GM21825 (cell line): ENCODE data around the gene PIEZO1.

Experiments
- ATAC-seq: cut with Tn5 transposase; IDR thresholded peaks from one replicate; pipeline ENCODE4 v1.9.1; 2021; ENCODE audit warnings: mild to moderate bottlenecking, moderate library complexity; ENCODE audit not compliant: unreplicated experiment

PIEZO1 gene

DNA sequence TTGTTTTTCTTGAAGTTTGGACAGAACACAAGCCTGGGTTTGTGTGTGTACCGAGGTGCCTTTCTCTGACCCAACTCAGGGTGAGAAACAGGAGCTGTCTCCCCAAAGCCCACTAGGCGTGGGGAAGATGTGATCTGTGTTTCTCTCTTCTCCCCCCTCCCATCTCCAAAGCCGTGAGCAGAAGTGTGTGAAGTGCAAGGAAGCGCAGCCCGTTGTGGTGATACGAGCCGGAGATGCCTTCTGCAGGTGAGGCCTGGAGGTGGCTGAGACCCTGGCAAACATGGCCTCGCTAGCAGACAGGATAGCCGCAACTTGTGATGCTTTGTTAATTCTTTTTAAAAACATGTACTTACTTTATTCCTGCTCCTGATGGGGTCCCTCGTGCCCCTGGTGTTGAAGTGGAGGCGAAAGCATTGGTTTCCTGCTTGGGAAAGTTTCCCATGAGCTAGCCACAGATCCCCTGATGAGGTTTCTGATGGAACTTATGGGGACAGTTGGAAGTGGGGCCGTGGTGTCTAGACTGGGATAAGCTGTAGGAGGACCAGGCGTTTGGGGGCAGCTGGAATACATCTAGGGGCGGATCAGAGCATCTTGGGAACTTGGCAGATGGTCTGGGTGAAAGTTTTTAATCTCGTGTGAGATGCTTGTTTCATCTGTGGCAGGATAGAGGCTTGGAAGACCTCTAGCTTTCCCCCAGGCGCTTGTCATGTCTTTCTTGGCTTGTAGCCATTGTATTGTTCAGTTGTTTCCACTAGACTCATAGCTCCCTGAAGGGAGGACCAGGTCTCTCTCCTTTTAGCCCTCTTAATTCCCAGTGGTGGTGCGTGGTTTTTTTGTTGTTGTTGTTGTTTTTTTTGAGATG, 77.8 kb downstream of the PIEZO1 start:
- ATAC-seq: no peak

DNA sequence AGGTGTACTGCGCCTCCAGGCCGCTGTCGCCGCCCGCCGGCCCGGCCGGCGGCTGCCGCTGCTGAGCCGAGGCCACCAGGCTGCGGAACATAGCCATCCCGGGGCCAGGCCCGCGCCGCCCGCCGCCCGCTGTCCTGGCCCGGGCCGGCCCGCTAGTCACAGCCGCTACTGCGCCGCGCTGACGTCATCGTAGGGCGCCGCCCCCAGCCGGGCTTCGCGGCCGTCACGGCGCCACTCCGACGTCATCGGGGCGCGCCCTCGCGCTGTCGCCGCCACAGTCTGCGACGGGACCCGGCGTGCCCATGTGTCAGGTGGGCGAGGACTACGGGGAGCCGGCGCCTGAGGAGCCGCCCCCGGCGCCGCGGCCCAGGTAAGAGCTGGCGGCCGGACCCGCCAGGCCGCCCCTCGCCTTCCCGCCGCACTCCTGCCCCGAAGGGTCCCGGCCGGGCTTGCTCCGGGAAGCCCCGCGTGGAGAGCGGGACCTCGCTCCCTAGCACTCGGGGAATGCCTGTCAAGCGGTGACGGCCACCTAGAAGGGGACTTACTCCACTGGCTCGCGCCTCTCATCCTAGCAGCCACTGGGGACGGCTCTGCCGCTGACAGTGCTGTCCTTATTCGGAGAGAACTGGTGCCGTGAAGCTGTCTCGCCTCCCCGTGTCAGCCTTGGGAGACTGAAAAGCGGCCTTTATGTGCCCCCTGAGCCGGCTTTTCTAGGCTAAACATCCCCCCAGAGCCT, 78.6 kb downstream of the PIEZO1 start, which contains the start of the genes CTU2 and RNF166:
TSS of gene CTU2 (plus strand) at position 275 of the 736 bp plus-strand sequence. CDS start at position 303, 28 bp downstream.
TSS of gene RNF166 (minus strand) at position 180 of the 736 bp plus-strand sequence. CDS start at position 97, 83 bp downstream.
- peak; percentile 43 for ATAC-seq

DNA sequence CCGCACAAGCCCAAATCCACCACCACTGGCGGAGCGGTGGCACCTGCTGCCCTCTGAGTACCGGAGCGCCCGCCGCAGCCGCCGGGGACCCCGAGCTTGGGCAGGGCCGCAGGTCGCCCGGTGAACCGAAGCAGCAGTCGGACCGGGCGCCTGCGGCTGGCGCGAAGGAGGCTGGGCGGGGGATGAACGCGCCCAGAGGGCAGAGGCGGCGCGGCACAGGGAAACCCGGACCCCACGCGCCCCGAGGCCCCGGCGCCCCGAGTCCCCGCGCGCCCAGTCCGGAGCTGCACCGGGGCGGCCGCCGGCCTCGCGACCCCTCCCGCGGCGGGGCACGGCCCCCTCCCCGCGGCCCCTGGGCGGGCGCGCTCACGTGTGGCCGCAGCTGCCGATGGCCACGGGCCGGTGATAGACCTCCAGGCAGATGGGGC, 79.2 kb downstream of the PIEZO1 start:
- ATAC-seq: peak; percentile 5

DNA sequence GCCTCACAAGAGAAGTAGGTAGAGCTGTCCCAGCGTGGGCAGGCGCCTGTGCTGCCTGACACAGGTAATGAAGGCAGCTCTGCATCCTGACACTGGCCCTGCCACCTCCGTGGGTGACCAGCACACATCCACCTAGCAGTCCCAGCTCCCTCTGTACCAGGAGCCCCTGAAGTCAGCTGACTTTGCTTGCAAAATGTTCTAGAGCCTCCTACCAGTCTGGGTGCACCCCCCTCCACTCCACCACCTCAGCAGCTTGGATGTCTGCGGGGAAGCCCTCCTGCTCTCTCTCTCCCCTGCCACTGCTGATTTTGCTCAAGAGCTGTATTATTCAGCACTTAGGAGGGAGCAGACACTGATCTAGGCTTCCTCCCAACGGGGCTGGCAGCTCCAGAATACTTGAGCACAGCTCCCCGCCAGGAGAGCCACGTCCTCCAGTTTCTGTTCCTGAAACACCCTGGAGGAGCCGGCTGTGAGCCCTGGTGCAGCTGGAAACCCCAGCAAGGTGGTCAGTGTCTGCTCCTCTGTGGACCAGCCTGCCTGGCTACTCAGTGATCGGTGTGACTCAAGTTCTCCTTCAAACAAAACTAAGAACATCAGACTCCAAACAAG, 79.8 kb downstream of the PIEZO1 start:
- no peak for ATAC-seq

DNA sequence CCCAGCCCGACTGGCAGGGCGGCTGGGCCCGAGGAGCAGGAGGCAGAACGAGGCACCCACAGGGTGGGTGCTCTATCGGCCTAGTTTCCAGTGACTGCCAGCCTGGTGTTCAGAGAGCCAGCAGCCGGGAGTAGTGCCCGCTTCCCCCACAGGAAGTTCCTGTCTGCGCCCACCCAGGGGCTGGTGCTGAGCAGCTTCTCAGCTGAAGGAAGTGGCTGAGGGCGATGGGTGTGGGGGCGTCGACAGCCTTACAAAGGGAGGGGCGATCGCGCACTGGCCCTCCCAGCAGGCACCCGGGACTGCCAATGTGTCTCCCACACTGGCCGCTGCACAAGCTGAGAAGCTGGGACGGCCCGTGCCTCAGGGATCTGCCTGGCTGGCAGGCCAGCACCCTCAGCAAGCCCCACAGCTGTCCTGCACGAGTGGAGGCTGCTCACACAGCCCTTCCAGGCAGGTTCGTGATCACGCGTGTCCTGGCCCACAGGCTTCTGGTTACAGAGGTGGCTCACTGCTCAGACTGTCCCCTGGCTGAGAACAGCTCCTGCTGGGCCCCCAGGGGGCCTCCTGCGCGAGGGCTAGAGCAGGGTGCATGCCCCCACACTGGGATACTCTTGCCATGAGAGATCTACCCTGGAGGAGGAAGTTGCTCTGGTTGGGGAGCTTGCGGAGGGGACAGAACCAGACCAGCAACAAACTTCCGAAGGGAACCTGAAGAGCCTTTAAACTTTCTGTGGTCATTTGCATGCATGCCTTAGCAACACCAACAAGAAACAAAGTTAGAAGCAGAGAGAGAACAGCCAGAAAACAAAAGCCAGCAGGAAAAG, 81.3 kb downstream of the PIEZO1 start:
- ATAC-seq: no peak

DNA sequence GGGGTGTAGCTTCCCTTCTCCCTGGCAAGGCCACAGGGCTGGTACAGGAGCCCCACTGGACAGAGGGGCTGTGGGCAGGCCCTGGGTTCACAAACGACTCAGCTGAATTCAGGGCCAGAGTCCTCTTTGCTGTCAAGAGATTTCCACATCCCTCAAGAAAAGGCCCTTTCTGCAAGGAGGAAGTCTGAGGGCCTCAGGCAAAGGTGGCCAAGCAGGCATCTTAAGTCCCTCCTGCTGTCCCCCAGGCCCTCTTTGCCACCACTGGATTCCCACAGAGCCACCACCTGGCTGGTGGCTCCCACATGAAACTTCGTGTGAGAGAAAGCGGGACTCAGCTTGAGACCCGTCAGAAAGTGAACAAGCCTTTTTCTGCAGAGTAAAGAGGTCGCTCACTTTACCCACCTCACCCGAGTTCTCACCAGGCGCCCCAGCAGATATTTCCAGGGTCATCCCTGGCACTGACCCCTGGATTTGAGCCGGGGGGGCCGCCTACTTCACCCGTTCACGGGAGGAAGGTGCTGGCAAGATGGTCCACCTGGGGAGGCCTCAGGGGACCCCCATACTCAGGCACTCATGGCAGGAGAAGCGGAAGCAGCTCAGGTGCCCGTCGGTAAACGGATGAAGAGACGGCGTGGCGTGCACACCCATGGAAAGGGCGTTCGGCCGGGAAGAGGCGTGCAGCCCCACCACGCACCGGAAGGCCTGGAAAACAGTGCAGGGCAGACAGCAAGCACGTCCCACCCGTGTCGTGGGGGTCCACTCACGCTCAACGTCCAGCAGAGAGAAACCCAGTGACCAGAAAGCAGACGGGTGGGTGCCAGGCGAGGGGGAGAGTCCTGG, 82.4 kb downstream of the PIEZO1 start:
- no peak for ATAC-seq

DNA sequence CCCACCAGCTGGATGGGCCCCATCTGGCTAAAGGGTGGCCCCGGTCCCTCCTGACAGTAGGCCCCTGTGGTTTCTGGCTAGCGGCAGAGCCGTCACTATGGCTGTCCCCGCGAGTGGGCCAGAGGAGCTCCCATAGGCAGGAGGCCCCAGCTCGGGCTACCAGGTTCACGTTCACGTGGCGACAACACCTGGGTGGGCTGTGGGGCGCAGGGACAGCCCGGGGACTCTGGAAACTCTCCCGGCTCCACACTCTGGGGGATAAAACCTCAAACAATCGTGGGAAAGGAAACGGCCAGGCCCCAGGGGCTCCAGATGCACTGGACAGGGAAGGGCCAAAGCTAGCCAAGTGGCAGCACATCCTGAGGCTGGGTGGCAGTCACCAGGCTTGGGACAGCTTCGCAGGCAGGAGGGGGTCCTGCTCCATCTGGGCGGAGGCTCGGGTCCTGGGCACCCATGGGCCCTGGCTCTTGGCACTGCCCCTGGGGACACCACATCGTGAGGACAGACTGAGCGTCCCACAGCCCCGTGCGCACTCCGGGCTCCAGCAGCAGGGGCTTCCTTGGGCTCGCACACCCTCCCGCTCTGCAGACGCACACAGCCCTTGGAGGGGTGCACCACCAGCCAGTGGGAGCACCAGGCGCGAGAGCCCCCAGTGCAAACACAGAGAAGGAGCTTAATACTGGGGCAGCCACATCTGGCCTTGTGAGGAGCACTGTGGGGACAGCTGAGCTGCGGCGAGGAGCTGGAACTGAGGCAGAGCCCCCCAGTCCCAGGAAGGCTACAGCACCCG, 83.2 kb downstream of the PIEZO1 start:
- no peak for ATAC-seq

DNA sequence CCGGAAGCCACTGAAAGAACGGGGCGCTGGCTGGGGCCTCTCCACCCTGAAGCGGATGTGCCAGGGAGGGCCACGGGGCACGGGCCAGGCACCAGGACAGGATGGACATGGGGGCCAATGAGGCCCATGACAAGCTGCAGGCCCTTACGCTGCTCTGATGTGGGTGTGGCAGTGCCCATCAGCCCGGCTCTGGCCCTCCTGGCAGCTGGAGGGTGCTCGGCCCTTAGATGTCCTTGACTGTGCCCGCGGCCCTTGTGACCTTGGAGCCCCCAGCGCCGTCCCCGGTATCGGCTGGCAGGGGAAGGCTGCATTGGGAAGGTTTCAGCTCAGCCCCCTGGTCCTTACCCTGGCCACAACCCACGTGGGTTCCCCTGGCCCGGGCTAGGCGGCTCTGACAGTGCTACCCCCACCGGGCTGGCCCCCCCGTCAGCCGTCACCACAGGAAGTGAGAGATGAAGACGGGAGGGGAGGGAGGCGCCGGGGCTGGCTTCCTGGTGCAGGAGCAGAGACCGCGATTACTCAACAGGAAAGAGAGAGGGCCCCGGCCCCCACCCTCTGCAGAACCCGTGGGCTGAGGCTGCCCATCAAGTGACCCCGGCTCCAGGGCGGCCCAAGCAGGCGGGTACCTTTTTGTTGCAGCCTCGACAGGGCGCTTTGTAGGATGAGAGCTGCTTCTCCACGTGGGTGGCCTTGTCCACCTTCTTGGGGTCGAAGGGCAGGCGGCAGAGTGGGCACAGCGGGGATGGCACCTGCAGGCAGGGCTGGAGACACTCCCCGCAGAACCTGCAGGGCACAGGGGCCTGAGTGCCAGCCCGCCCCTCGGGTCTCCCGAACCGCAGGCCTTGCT, 84.2 kb downstream of the PIEZO1 start:
- peak; percentile 50 for ATAC-seq

DNA sequence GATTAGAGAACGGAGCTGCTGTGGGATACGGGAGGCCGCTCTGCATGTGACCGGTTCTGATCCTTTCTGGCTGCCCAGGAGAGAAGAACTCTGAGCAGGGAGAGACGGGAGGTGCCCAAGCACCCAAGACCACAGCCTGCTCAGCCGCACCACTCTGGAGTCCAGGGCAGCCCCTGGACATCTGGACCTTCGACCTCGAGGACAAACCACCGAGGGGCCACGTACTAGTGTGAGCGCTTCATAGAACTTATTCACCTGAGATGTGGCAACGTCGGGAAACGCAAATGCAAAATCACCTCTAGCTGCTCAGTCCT, 84.7 kb downstream of the PIEZO1 start:
- ATAC-seq: no peak

DNA sequence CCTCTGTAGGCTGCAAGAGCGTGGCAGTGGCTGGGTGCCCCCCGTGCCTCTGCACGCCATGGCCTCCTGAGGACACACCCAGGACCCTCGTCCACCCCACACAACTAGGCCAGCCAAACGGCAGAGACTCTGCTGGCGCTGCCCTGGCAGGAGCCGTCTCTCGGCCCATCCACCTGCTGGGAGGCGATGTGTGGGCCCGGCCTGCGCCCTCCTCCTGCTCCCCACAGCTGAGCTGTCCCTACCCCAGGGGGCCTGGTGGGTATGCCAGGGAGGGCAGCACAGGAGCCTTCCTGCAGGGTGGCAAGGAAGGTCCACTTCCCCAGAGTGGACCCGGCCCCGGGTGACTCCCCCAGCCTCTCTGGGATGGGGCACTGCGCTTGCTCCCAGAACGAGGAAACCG, 85.8 kb downstream of the PIEZO1 start:
- ATAC-seq: no peak

DNA sequence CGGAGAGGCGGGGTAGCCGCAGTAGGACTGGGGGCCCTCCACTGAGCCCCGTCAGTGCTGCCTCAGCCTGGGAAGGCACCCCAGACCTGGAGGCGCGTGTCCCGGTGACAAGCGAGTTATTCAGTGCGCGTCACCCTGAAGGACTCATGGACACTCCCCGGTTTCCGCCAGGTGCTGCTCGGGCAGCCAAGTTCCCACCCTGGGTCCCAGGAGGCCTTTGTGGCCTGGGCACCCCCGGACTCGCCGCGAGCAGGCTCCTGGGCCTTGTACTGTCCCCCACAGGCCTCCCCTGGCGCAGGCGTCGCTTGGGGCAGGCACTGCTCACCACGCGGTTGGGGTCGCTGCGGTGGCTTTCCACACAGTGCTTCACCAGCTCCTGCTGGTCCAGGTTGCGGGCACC, 86.4 kb downstream of the PIEZO1 start:
- ATAC-seq: no peak

DNA sequence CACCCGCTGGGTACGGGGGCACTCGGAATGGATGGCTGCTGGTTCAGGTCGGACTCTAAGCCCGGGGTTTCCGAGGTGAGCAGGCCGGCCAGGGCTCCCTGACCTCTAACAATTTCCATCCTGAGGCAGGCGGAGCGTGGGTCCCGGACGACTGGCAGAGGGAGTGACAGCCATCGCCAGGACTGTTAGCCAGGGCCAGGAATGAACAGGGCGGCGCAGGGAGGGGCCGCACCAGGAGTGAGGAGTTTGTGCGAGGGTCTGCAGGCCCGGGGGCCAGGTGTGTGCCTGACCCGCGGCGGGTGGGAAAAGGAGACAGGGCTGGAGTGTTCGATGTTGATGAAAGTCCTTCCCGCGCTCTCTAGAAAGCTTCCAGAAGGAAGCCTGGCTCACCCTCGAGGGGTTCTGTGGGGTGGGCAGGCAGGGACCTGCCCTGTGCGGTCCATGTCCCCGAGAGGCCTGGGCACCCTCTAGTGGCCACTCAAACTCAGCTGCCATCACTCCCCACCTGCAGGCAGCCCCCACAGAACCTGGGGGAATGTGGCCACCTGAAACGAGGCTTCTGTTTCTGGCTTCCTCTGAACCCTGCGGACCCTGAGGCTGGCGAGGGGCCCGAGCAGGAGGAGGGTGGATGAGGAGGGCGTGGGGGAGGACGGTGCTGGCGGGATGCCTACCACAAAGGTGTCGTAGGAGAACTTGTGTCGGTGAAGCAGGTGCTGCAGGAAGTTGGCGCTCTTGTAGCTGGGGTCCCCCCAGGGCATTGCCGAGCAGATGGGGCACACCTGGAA, 87.0 kb downstream of the PIEZO1 start:
- no peak for ATAC-seq

DNA sequence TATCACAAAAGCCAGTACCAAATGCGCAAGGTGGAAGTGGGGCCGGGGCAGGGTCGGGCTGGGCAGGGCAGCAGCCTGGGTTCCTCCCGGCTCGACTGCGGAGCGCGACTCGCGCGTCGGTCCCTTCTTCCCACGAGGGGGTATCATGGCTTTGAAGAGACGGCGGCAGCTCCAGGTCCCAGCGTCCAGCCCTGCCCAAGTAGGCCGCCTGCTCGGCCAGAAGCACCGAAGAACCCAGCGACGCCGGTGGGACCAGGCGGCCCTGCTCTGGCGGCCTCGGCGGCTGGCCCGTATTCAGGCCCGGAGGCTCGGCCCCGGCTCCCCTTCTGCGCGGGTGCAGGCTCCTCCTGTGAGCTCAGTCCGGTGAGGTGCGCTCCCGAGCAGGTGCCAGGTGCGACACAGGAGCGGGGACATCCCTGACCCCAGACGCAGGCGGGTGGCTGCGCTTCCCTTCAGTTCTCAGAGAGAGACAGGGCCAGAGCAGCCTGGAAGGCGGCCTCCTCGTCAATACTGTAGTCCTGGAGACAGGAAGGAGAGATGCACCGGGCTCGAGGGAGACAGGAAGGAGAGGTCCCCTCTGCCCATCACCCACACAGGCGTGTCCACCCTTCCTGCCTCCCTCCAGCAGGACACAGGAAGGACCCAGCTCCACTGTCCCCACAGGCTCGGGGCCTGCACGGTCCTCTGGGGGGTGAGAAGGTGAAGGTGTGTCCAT, 87.7 kb downstream of the PIEZO1 start:
- ATAC-seq: no peak

DNA sequence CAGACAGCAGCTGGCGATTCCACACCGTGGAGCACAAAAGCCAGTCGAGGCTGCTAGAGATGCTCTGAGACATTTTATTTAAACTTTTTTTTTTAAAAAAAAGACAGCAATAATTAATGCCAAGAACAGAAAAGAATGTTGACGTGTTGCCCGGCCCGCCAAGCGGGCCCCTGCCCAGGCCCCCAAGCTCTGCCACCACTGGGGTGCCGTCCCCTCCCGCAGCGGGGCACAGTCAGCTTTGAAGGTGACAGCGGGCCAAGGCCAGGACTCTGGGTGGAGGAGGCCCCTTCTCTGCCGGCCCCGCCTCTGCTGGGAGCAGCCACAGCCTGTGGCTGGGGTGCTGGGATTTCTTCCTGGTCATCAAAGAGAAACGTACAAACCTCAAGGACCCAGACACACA, 88.6 kb downstream of the PIEZO1 start:
- ATAC-seq: no peak

DNA sequence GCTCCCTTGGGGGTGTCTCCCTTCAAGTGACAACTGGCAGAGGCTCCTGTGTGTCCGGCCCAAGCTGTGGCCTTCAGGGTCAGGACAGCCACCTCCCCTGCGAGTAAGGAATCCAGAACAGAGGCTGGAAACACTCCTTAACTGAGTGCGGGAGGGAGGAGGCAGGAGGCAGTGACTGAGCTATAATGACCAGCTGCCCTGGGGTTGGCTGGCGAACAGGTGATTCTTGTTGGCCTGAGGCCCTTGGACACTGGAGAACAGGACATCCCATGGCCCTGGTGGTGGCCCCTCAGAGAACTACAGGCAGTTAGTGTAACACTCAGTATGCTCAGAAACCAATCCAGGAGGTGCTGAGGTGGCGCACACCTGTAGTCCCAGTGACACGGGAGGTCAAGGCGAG, 89.3 kb downstream of the PIEZO1 start:
- ATAC-seq: no peak

DNA sequence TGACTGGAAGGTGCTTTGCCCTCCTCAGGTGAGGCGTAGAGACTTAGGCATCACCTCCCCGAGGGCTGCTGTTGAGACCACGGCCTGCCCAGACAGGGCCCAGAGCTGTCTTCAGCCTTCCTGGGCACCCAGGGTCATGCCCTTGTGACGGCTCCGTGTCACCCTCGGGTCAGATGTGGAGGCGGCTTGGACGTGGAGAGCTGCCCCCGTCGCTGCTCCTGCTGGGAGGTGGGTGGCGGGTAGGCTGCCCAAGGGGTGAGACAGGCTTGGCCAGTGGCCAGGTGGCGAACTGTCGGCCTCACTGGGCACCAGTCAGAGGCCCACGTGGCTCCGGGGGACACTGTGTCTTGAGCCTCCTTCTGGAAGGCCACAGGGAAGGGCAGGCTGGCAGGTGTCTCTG, 89.8 kb downstream of the PIEZO1 start:
- no peak for ATAC-seq
